Measurements from ENCODE around the gene TMEM119.
A peak's percentile ranks its signal among the peaks of the same experiment; 100 is the strongest.
"Not testable (repeated sequence)": the region's sequence is repeated elsewhere in the genome, so short reads cannot be mapped to it uniquely, and the experiment has no call there.

The TMEM119 gene

GRCh38 chr12:108563136-108563803 is 34.6 kb downstream of the TMEM119 start:
- peaks cover 46% of the 10 kb centered on the region for H3K4me1 Mint-ChIP-seq
- H3K36me3 Mint-ChIP-seq = peaks cover 82% of the 10 kb centered on the region
- ATAC-seq (peak; percentile 66), DNase-seq (ENCODE audit: low spot score in 2 of 2) (peak; percentile 64 to 86)
- peak overlapping the region; percentile 99 for H3K27ac Mint-ChIP-seq
- no peaks in the 10 kb centered on the region for H3K9me3 Mint-ChIP-seq
- peak overlapping the region; percentile 92 for H3K4me3 Mint-ChIP-seq

GRCh38 chr12:108562348-108563135 is 35.3 kb downstream of the TMEM119 start, which contains the start of gene ISCU:
ISCU (plus strand) TSS chr12:108562596; CDS start chr12:108562623, 27 bp downstream.
- peak within 1 kb of the TSS; percentile 92 for H3K4me3 Mint-ChIP-seq
- peak; percentile 69 for ATAC-seq
- peak; percentile 99 to 100 for DNase-seq (ENCODE audit: low spot score in 2 of 2)
- no peaks in the 10 kb centered on the region for H3K9me3 Mint-ChIP-seq
- H3K27ac Mint-ChIP-seq = peak within 1 kb of the TSS; percentile 99
- peaks cover 82% of the 10 kb centered on the region for H3K36me3 Mint-ChIP-seq
- H3K4me1 Mint-ChIP-seq = peaks cover 44% of the 10 kb centered on the region

GRCh38 chr12:108561852-108562347 is 36.0 kb downstream of the TMEM119 start:
- no peak for ATAC-seq
- DNase-seq (ENCODE audit: low spot score in 2 of 2) = no peak
- peaks cover 82% of the 10 kb centered on the region for H3K36me3 Mint-ChIP-seq
- H3K9me3 Mint-ChIP-seq = no peaks in the 10 kb centered on the region
- peaks cover 44% of the 10 kb centered on the region for H3K4me1 Mint-ChIP-seq
- H3K4me3 Mint-ChIP-seq = peak overlapping the region; percentile 92
- H3K27ac Mint-ChIP-seq = peak overlapping the region; percentile 99

- ATAC-seq = peak; percentile 61
- peak; percentile 71 to 90 for DNase-seq (ENCODE audit: low spot score in 2 of 2)
- Mint-ChIP-seq H3K4me3 (peak within 1 kb of the TSS; percentile 92), H3K27ac (peak within 1 kb of the TSS; percentile 99), H3K9me3 (no peaks in the 10 kb centered on the region), H3K4me1 (peaks cover 42% of the 10 kb centered on the region), H3K36me3 (peaks cover 82% of the 10 kb centered on the region)
Observed at GRCh38 chr12:108560752-108561719, 36.8 kb downstream of the TMEM119 start, which contains the start of gene SART3. SART3 (minus strand) TSS chr12:108561173; CDS start chr12:108561154, 19 bp downstream.

DNA sequence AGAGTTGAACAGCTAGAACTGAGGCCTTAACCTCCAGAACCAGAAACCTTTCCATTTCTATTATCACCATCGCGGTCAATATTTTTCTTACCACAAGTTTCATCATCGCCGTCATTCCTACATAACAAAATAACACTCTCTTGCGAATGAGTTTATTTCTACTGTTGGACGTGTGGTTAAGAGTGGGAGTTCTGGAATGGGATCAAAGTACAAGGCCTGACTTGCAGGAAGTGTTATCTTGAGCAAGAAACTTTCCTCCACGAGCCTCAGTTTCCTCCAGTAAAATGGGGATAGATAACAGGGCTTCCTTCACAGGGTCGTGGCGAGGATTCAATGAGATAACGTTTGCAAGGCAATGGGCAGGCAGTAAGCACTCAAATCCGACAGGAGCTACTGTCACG is 37.6 kb downstream of the TMEM119 start:
- no peak for DNase-seq (ENCODE audit: low spot score in 2 of 2)
- peaks cover 82% of the 10 kb centered on the region for H3K36me3 Mint-ChIP-seq
- ATAC-seq = no peak
- peaks cover 36% of the 10 kb centered on the region for H3K4me1 Mint-ChIP-seq
- H3K27ac Mint-ChIP-seq = peak overlapping the region; percentile 99
- no peaks in the 10 kb centered on the region for H3K9me3 Mint-ChIP-seq
- peak overlapping the region; percentile 92 for H3K4me3 Mint-ChIP-seq

- ATAC-seq (no peak), DNase-seq (ENCODE audit: low spot score in 2 of 2) (peak in 1 of 2 donors; percentile 62)
- Mint-ChIP-seq H3K4me3 (peak overlapping the region; percentile 92), H3K27ac (peak overlapping the region; percentile 99), H3K36me3 (peaks cover 78% of the 10 kb centered on the region), H3K4me1 (peaks cover 40% of the 10 kb centered on the region), H3K9me3 (no peaks in the 10 kb centered on the region)
Observed at GRCh38 chr12:108559748-108560147, 38.1 kb downstream of the TMEM119 start.

DNA sequence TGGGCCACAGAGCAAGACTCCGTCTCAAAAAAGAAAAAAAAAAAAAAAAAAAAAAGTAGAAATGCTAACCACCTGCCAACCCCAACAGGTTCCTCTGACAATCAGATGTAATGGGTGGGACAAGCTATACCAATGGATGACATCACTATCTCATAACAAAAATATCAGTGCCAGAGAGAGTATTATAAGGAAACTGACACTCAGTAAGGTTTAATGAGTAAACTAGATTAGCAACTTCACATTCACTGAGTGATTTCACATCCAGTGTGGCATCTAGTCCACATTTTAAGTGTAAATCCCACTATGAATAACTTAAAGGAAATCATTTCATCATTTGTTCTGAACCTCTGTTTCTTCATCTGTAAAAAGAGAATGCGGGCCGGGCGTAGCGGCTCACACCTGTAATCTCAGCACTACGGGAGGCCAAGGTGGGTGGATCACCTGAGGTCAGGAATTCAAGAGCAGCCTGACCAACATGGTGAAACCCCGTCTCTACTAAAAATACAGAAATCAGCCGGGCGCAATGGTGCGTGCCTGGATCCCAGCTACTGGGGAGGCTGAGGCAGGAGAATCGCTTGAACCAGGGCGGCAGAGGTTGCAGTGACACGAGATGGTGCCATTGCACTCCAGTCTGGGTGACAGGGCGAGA is 38.8 kb downstream of the TMEM119 start:
- DNase-seq (ENCODE audit: low spot score in 2 of 2) (peak in 1 of 2 donors; percentile 71), ATAC-seq (peak; percentile 59)
- Mint-ChIP-seq H3K4me3 (peak overlapping the region; percentile 92), H3K27ac (peak overlapping the region; percentile 99), H3K9me3 (no peaks in the 10 kb centered on the region), H3K4me1 (peaks cover 43% of the 10 kb centered on the region), H3K36me3 (peaks cover 72% of the 10 kb centered on the region)

GRCh38 chr12:108555383-108555782 is 42.5 kb downstream of the TMEM119 start:
- H3K9me3 Mint-ChIP-seq, H3K4me3 Mint-ChIP-seq, H3K27ac Mint-ChIP-seq, ATAC-seq: not testable (repeated sequence)
- peak in 1 of 2 donors; percentile 25 for DNase-seq (ENCODE audit: low spot score in 2 of 2)
- Mint-ChIP-seq H3K4me1 (peaks cover 72% of the 10 kb centered on the region), H3K36me3 (peaks cover 68% of the 10 kb centered on the region)

DNA sequence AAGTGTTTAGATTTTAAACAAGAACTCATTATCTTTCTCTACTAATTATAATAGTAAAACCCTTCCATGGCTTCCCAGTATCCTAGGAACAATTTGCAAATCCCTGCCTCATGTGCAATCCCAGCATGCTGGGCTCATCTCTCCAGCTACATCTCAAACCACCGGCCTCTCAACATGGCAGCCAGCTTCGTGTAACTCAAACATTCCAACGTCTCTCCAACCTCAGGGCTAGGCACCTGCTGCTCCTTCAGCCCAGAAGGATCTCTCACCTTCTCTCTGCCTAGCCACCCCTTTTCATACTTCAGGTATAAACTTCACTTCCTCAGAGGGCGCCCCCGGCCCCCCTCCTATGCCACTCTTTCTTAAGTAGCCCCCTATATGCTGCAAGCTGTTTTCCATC is 44.1 kb downstream of the TMEM119 start:
- Mint-ChIP-seq H3K36me3 (peaks cover 69% of the 10 kb centered on the region), H3K9me3 (no peaks in the 10 kb centered on the region), H3K27ac (no peak overlapping the region), H3K4me3 (no peak overlapping the region), H3K4me1 (peaks cover 65% of the 10 kb centered on the region)
- DNase-seq (ENCODE audit: low spot score in 2 of 2) = no peak
- ATAC-seq = no peak

GRCh38 chr12:108551535-108551934 is 46.3 kb downstream of the TMEM119 start:
- ATAC-seq = no peak
- no peak overlapping the region for H3K27ac Mint-ChIP-seq

GRCh38 chr12:108548954-108549521 is 48.8 kb downstream of the TMEM119 start:
- Mint-ChIP-seq H3K4me3 (no peak overlapping the region), H3K27ac (peak overlapping the region; percentile 26), H3K4me1 (peaks cover 40% of the 10 kb centered on the region)

More at GRCh38 chr12:108551535-108551934, 46.3 kb downstream of the TMEM119 start:
- peaks cover 69% of the 10 kb centered on the region for H3K36me3 Mint-ChIP-seq
- H3K9me3 Mint-ChIP-seq = no peaks in the 10 kb centered on the region
- no peak for DNase-seq (ENCODE audit: low spot score in 2 of 2)
- peaks cover 51% of the 10 kb centered on the region for H3K4me1 Mint-ChIP-seq
- H3K4me3 Mint-ChIP-seq = peak overlapping the region; percentile 7

GRCh38 chr12:108547686-108548085 is 50.2 kb downstream of the TMEM119 start:
- DNase-seq (ENCODE audit: low spot score in 2 of 2) = no peak
- H3K4me1 Mint-ChIP-seq = peaks cover 26% of the 10 kb centered on the region

More at GRCh38 chr12:108548954-108549521, 48.8 kb downstream of the TMEM119 start:
- DNase-seq (ENCODE audit: low spot score in 2 of 2) = no peak
- Mint-ChIP-seq H3K9me3 (no peaks in the 10 kb centered on the region), H3K36me3 (peaks cover 80% of the 10 kb centered on the region)
- ATAC-seq = no peak

DNA sequence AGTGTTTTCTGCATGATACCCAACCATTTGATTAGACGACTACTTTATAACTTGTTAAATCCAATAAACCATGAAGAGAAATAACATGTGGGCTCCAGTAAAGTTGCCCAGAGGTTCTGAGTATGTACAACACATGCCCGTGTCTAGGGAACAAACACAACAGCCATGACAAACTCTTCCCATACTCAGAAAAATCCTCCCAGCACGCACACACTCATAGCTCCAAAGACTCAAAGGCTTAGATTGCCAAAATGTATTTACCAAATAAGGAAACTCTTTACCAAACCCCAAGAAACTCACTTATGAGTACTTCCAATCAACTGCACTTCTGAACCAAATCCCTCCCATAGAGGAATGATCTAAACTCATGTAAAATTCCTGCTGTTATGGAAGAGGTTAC is 54.2 kb downstream of the TMEM119 start:
- Mint-ChIP-seq H3K9me3 (no peaks in the 10 kb centered on the region), H3K36me3 (peaks cover 100% of the 10 kb centered on the region), H3K4me3 (no peak overlapping the region), H3K4me1 (peaks cover 19% of the 10 kb centered on the region), H3K27ac (peak overlapping the region; percentile 46)
- no peak for DNase-seq (ENCODE audit: low spot score in 2 of 2)
- ATAC-seq = no peak

More at GRCh38 chr12:108547686-108548085, 50.2 kb downstream of the TMEM119 start:
- no peak overlapping the region for H3K4me3 Mint-ChIP-seq
- no peak overlapping the region for H3K27ac Mint-ChIP-seq
- H3K36me3 Mint-ChIP-seq = peaks cover 91% of the 10 kb centered on the region
- ATAC-seq = no peak
- no peaks in the 10 kb centered on the region for H3K9me3 Mint-ChIP-seq

GRCh38 chr12:108542320-108542719 is 55.6 kb downstream of the TMEM119 start:
- DNase-seq (ENCODE audit: low spot score in 2 of 2) (no peak), ATAC-seq (no peak)
- H3K9me3 Mint-ChIP-seq = no peaks in the 10 kb centered on the region
- peaks cover 100% of the 10 kb centered on the region for H3K36me3 Mint-ChIP-seq
- H3K27ac Mint-ChIP-seq = no peak overlapping the region
- H3K4me1 Mint-ChIP-seq = peaks cover 19% of the 10 kb centered on the region
- H3K4me3 Mint-ChIP-seq = no peak overlapping the region

Measured in stimulated activated effector memory CD8-positive, alpha-beta T cell treated with anti-CD3 and anti-CD28 coated beads, Interleukin-12 subunit alpha, Interleukin-12 subunit beta, amount 100 ng/mL, for 72 hours (primary cell).